ENCODE measurements around the gene SMCO4. TPM values are rescaled to one million over a fixed set of nuclear protein-coding genes. Genes with fewer than 3 reads are reported as not detected.

SMCO4 gene
- total RNA-seq, 1 donor from 2014 or later: 24.0 TPM

DNA sequence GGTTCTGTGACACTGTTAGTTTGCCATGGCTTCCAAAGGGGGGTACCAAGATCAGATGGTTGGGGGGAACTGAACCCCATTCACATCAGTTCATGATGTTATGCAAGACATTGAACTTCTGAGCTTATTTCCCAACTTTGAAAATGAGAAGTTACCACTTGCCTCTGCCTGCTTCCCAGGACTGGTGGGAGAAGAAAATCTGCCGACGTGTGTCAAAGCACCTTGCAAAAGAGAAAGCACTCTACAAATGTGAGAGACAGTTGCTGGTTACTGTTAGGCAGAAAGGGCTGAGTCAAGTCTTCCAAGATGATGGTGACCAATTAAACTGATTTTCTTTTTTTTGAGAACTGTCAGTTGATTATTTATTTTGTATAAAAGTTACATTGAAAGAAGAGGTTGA is 45.6 kb downstream of the SMCO4 start:
- peaks cover 44% of the 10 kb centered on the region for H3K4me1 Mint-ChIP-seq (ENCODE audit: low read depth)
- H3K9me3 Mint-ChIP-seq (ENCODE audit: low read depth): peaks cover 3% of the 10 kb centered on the region
- no peak overlapping the region for H3K27ac Mint-ChIP-seq (ENCODE audit: unreplicated experiment)

GRCh38 chr11:93494357-93494756 is 48.8 kb downstream of the SMCO4 start:
- H3K27ac Mint-ChIP-seq (ENCODE audit: unreplicated experiment): peak overlapping the region; percentile 65
- peaks cover 9% of the 10 kb centered on the region for H3K36me3 Mint-ChIP-seq (ENCODE audit: low read depth)
- H3K4me1 Mint-ChIP-seq (ENCODE audit: low read depth): peaks cover 49% of the 10 kb centered on the region
- no peak overlapping the region for H3K4me3 Mint-ChIP-seq (ENCODE audit: unreplicated experiment)
- DNase-seq (ENCODE audit: low spot score): no peak
- H3K9me3 Mint-ChIP-seq (ENCODE audit: low read depth): no peaks in the 10 kb centered on the region
- no peaks in the 10 kb centered on the region for H3K27me3 Mint-ChIP-seq (ENCODE audit: low read depth)
- TF ChIP-seq, protein P1, sequence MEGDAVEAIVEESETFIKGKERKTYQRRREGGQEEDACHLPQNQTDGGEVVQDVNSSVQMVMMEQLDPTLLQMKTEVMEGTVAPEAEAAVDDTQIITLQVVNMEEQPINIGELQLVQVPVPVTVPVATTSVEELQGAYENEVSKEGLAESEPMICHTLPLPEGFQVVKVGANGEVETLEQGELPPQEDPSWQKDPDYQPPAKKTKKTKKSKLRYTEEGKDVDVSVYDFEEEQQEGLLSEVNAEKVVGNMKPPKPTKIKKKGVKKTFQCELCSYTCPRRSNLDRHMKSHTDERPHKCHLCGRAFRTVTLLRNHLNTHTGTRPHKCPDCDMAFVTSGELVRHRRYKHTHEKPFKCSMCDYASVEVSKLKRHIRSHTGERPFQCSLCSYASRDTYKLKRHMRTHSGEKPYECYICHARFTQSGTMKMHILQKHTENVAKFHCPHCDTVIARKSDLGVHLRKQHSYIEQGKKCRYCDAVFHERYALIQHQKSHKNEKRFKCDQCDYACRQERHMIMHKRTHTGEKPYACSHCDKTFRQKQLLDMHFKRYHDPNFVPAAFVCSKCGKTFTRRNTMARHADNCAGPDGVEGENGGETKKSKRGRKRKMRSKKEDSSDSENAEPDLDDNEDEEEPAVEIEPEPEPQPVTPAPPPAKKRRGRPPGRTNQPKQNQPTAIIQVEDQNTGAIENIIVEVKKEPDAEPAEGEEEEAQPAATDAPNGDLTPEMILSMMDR (IDR thresholded peaks at IDR 0.05): no peak

More for the DNA sequence above, 45.6 kb downstream of the SMCO4 start:
- no peaks in the 10 kb centered on the region for H3K27me3 Mint-ChIP-seq (ENCODE audit: low read depth)
- no peak overlapping the region for H3K4me3 Mint-ChIP-seq (ENCODE audit: unreplicated experiment)
- no peak for DNase-seq (ENCODE audit: low spot score)
- TF ChIP-seq, protein P1 (IDR thresholded peaks at IDR 0.05): no peak
- peaks cover 8% of the 10 kb centered on the region for H3K36me3 Mint-ChIP-seq (ENCODE audit: low read depth)

DNA sequence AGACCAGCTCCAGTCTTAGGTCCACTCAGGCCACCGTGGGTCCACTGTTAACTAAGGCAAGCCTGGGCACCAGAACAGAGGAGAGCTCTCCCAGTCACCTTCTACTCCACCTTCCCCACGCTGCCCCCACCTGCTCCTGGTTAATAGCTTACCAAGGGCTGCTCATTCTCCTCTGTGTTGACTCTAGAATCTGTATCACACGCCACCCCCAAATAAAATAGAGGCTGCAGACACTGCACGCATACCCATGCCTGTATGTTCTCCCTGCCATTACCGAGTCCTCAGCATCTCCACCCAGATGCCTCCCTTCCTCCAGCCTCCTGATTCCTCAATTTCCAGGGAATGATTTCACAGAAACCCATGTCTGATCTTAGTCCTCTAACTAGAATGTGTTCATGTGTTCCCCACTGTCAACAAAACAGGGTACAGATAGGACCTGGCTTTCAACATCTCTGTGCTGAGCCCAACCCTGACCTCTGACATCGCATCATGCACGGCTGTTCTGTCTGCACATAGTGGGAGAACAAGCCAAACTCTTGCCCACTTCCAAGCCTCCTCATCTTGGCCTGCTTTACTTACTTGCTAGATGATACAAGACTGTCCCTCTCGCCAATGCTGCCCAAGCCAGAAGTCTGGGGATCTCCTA is 49.8 kb downstream of the SMCO4 start:
- Mint-ChIP-seq H3K27me3 (ENCODE audit: low read depth) (no peaks in the 10 kb centered on the region), H3K27ac (ENCODE audit: unreplicated experiment) (peak overlapping the region; percentile 17), H3K36me3 (ENCODE audit: low read depth) (peaks cover 11% of the 10 kb centered on the region), H3K4me3 (ENCODE audit: unreplicated experiment) (no peak overlapping the region), H3K9me3 (ENCODE audit: low read depth) (no peaks in the 10 kb centered on the region), H3K4me1 (ENCODE audit: low read depth) (peaks cover 39% of the 10 kb centered on the region)
- TF ChIP-seq, protein P1 (IDR thresholded peaks at IDR 0.05): no peak
- no peak for DNase-seq (ENCODE audit: low spot score)

GRCh38 chr11:93492464-93493251 is 50.5 kb downstream of the SMCO4 start:
- no peaks in the 10 kb centered on the region for H3K27me3 Mint-ChIP-seq (ENCODE audit: low read depth)

GRCh38 chr11:93491973-93492372 is 51.2 kb downstream of the SMCO4 start:
- no peak for DNase-seq (ENCODE audit: low spot score)
- Mint-ChIP-seq H3K4me3 (ENCODE audit: unreplicated experiment) (no peak overlapping the region), H3K9me3 (ENCODE audit: low read depth) (no peaks in the 10 kb centered on the region), H3K27me3 (ENCODE audit: low read depth) (no peaks in the 10 kb centered on the region), H3K4me1 (ENCODE audit: low read depth) (peaks cover 36% of the 10 kb centered on the region), H3K36me3 (ENCODE audit: low read depth) (peaks cover 11% of the 10 kb centered on the region), H3K27ac (ENCODE audit: unreplicated experiment) (no peak overlapping the region)
- TF ChIP-seq, protein P1 (IDR thresholded peaks at IDR 0.05): no peak

More at GRCh38 chr11:93492464-93493251, 50.5 kb downstream of the SMCO4 start:
- no peak overlapping the region for H3K4me3 Mint-ChIP-seq (ENCODE audit: unreplicated experiment)
- peaks cover 36% of the 10 kb centered on the region for H3K4me1 Mint-ChIP-seq (ENCODE audit: low read depth)
- H3K27ac Mint-ChIP-seq (ENCODE audit: unreplicated experiment): no peak overlapping the region
- no peak for DNase-seq (ENCODE audit: low spot score)
- TF ChIP-seq, protein P1 (IDR thresholded peaks at IDR 0.05): no peak
- no peaks in the 10 kb centered on the region for H3K9me3 Mint-ChIP-seq (ENCODE audit: low read depth)
- H3K36me3 Mint-ChIP-seq (ENCODE audit: low read depth): peaks cover 11% of the 10 kb centered on the region

Measured in chondrocyte (in vitro differentiated cells).